Fibroblast of lung (primary cell): ENCODE measurements around the gene DNAJB2.
"Not testable (repeated sequence)": the region's sequence is repeated elsewhere in the genome, so short reads cannot be mapped to it uniquely, and the experiment has no call there.

Experiments used
- EZH2 ChIP-seq: IDR thresholded peaks from 2 replicates; pipeline ENCODE4 v1.5.1; 2012; ENCODE audit warnings: low read length, control low read depth, mild to moderate bottlenecking; ENCODE audit errors: missing control alignments
- TF ChIP-seq, protein P1 (sequence below), 2 donors: IDR thresholded peaks in 1 of 2; conservative IDR thresholded peaks in 1 of 2; 1 replicate in 1 of 2; 2 replicates in 1 of 2; pipeline ENCODE4 v1.5.1; 2011 to 2012; ENCODE audit warnings: low read length in 2 of 2, control low read depth in 1 of 2, inconsistent platforms in 1 of 2, low read depth in 1 of 2, mild to moderate bottlenecking in 1 of 2

DNA sequence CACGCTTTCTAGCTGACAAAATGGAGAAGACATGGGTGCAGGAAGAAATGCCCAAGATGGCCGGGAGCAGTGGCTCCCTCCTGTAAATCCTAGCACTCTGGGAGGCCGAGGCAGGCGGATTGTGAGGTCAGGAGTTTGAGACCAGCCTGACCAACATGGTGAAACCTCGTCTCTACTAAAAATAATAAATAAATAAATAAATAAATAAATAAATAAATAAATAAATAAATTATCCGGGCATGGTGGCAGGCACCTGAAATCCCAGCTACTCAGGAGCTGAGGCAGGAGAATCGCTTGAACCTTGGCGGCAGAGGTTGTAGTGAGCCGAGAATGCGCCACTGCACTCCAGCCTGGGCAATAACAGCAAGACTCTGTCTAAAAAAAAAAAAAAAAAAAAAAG lies 20.2 kb upstream of the DNAJB2 start:
- TF ChIP-seq, protein P1, sequence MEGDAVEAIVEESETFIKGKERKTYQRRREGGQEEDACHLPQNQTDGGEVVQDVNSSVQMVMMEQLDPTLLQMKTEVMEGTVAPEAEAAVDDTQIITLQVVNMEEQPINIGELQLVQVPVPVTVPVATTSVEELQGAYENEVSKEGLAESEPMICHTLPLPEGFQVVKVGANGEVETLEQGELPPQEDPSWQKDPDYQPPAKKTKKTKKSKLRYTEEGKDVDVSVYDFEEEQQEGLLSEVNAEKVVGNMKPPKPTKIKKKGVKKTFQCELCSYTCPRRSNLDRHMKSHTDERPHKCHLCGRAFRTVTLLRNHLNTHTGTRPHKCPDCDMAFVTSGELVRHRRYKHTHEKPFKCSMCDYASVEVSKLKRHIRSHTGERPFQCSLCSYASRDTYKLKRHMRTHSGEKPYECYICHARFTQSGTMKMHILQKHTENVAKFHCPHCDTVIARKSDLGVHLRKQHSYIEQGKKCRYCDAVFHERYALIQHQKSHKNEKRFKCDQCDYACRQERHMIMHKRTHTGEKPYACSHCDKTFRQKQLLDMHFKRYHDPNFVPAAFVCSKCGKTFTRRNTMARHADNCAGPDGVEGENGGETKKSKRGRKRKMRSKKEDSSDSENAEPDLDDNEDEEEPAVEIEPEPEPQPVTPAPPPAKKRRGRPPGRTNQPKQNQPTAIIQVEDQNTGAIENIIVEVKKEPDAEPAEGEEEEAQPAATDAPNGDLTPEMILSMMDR (conservative IDR thresholded peaks at IDR 0.05 in 1 of 2, IDR thresholded peaks at IDR 0.05 in 1 of 2; ENCODE audit: low read depth in 1 of 2, low read length in 2 of 2): not testable (repeated sequence)
- TF ChIP-seq EZH2: not testable (repeated sequence)
